H54 (cell line): ENCODE results near the gene SLC16A2.
A peak's percentile ranks its signal among the peaks of the same experiment; 100 is the strongest.
"Not testable (repeated sequence)": the region's sequence is repeated elsewhere in the genome, so short reads cannot be mapped to it uniquely, and the experiment has no call there.

Experiments used
- DNase-seq: peaks from one replicate; pipeline ENCODE4 v3.0.0; 2011; ENCODE audit warnings: low spot score, mixed read lengths; ENCODE audit not compliant: insufficient read length
- FAIRE-seq: peaks from 3 replicates; lab custom pipeline; 2011; peaks lifted over from hg19 to GRCh38; lab: Jason Lieb, UNC
- POLR2A ChIP-seq: IDR thresholded peaks from 2 replicates; pipeline ENCODE4 v1.6.1; 2011; ENCODE audit warnings: low read depth, mild to moderate bottlenecking, low read length

SLC16A2 gene

DNA sequence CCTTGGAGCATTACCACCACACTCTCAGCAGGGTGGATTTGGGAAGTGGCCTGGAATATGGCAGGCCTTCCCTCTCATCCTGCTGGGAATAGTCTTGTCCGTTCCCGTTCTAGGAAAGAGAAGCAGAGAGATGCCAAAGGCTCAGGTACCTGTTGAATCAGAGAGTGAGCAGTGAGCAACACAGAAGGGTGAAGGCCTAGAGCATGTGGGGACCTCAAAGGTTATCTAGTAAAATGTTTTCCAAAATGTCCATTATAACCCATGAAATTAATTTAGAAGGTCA lies 30.8 kb downstream of the SLC16A2 start:
- no peak for TF ChIP-seq POLR2A
- FAIRE-seq (no peak), DNase-seq (no peak)

DNA sequence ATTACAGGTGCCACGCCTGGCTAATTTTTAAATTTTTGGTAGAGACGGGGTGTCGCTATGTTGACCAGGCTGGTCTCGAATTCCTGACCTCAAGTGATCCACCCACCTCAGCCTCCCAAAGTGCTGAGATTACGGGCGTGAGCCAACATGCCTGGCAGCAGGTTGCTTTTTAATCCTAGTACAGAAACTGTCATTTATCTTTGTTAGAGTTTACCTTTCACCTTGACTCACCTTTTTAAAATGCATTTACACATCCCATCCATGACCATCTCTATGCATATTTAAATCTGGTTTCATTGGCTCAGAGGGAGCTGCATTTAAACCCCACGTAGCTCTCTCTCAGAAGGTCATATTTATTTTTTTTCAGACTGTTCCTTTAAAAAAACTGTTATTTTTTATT lies 31.9 kb downstream of the SLC16A2 start:
- no peak for FAIRE-seq
- no peak for DNase-seq
- TF ChIP-seq POLR2A: no peak

DNA sequence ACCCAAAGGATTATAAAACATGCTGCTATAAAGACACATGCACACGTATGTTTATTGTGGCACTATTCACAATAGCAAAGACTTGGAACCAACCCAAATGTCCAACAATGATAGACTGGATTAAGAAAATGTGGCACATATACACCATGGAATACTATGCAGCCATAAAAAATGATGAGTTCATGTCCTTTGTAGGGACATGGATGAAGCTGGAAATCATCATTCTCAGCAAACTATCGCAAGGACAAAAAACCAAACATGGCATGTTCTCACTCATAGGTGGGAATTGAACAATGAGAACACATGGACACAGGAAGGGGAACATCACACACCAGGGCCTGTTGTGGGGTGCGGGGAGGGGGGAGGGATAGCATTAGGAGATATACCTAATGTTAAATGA lies 32.9 kb downstream of the SLC16A2 start:
- not testable (repeated sequence) for FAIRE-seq

DNA sequence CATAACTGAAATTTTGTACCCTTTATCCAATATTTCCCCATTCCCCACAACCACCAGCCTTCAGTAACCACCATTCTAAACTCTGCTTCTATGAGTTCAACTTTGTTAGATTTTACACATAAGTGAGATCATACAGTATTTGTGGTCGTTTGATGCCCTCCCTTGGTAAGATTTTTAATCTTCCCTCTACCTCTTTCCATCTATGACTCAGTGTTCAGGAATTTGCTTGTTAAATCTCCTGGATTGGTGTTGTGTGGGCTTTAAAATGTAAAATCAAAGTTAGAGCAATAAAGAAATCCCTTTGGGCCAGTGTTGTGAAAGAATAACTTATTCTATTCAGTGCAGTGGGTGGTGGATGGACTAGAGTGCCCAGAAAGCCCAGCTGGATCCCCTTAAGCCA lies 37.4 kb downstream of the SLC16A2 start:
- FAIRE-seq: no peak
- peak; percentile 19 for DNase-seq
- no peak for TF ChIP-seq POLR2A

More for the DNA sequence above, 32.9 kb downstream of the SLC16A2 start:
- DNase-seq: not testable (repeated sequence)

DNA sequence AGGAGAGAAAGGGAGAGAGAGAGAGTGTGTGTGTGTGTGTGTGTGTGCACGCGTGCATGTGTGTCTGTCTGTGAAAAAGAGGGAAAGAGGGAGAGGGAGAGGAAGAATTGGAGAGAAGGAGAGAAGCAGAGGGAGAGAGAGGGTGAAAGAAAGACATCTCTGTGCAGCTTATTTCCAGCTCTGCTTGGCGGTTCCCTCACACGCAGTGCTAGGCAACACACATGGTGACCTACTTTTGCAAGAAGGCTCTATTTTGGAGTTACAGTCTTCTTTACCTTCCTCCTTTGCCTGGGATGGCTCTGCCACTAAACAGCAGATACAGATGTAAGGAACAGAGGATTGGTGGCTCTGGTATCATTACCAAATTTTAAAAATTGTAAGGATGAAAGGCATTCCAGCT lies 40.1 kb downstream of the SLC16A2 start:
- FAIRE-seq (no peak), DNase-seq (no peak)
- no peak for TF ChIP-seq POLR2A

DNA sequence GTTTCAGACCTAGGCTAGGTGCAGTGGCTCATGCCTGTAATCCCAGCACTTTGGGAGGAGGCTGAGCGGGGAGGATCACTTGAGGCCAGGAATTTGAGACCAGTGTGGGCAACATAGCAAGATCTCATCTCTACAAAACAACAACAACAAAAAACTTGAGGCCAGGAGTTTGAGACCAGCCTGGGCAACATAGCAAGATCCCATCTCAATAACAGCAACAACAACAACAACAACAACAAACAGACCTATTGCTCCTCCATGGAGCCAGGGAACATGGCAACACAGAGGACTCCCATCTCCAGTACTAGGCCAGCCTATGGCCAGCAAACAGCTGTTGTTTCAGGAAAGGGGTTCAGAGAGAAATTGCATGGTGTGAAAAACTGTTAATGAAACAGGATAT lies 43.4 kb downstream of the SLC16A2 start:
- DNase-seq: no peak
- TF ChIP-seq POLR2A: no peak
- FAIRE-seq: no peak

DNA sequence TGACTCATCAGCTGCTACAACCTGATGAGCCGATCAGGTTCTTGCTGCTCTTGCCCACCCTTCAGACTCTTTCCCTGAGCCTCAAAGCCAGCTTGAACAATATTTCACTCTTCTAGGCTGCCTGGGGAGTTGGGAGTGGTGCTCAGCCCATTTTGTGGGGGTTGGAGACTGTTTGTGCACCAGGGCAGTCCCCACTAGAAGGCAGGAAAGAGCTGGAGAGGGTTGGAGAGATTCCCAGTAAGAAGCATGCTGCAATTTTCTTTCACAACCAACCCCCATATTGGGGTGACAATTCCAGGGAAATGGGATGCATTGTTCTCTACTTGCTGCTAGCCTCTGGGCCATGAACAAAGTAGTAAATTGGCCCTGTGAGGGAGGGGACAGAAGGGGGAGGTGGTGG lies 44.1 kb downstream of the SLC16A2 start:
- no peak for TF ChIP-seq POLR2A
- DNase-seq: no peak
- FAIRE-seq: no peak

DNA sequence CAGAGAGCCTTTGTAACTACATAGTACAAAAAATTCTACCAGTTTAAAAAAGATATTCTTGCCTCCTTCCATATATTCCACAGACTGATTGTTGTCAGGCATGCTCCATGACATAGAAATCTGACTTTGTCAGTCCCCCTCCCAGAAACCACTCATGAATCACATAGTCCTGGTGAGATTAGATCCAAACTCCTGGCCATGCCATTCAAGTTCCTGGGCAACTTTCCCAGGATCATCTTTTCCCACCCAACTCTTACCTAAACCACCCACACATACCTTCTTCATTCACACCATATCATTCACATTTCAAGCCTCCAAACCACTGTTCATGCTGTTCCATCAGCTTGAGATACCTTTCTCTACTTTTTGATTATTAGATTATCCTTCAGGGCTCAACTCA lies 46.4 kb downstream of the SLC16A2 start:
- no peak for FAIRE-seq
- no peak for TF ChIP-seq POLR2A
- no peak for DNase-seq

DNA sequence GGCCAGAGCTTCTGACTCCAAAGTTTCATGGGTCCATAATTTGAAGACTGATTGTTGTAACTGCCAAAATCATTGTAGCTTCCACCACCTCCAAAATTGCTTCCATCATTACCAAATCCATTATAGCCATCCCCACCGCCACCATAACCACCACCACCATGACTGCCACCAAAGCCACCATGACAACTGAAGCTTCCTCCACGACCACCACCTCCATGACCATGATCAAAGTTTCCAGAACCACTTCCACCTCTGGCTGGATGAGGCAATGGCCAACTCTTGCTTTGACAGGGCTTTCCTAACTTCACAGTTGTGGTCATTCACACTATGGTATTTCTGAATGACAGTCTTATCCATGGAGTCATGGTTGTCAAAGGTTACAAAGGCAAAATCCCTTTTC lies 51.8 kb downstream of the SLC16A2 start:
- FAIRE-seq, DNase-seq: not testable (repeated sequence)

DNA sequence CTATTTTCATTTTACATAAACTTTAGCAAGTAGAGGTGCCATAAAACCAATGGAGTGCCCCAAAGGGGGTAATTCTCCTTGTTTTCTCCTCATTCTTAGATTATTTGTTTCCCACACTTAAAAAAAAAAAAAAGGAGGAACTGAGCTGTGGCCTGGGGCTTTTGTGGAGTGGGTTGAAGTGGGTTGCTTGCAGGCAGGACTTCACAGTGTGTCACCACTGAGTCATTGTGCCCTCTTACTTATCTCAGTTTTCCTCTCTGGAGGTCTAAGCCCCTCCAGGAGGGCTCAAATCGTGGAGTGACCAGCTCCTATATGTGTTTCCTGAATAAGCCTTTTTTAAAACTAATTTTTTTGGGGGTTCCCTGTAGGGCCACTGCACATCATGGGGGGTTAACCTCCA lies 69.0 kb downstream of the SLC16A2 start:
- no peak for FAIRE-seq
- no peak for TF ChIP-seq POLR2A
- DNase-seq: no peak

DNA sequence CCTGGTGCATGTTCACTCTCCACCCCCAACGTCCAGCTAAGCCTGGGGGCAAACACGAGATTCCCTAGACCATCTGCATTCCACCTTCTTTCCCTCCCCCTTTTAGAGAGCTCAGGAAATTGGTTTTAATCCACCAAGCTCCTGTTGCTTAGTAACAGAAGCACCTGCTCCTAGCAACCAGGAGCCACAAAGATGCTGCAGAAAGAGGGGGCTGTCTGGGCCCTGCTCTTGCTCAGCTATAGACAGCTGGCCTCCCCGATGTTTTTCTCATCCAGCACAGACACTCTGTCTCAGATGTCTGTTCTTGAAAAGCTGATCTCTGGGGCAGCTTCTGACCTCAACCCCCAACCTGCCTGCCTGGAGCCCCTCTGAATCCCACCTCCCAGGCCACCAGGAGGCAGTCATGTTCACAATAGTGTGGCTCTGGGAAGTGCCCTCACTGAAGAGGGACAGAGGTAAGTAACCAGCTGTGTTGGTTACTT lies 71.5 kb downstream of the SLC16A2 start:
- FAIRE-seq (no peak), DNase-seq (no peak)
- no peak for TF ChIP-seq POLR2A

DNA sequence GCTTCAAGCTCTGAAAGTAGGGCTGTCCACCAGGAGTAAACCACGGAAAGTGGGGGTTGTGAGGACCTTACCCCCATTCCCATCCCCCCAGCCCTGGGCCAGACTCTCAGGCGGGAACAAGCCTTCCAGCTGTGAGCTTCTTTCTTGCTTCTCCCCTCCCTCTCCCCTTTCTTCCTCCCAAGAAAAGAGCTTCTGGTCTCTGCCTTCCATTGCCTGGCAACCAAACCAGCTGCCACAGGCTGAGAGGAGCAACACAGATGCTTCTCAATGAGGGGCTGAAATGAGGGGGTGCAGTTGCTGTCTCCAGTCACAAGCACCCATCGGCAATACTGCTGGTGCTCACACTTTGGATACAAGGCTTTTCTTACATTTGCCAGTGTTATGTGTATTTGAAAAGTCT lies 72.5 kb downstream of the SLC16A2 start:
- FAIRE-seq (no peak), DNase-seq (no peak)
- TF ChIP-seq POLR2A: no peak

DNA sequence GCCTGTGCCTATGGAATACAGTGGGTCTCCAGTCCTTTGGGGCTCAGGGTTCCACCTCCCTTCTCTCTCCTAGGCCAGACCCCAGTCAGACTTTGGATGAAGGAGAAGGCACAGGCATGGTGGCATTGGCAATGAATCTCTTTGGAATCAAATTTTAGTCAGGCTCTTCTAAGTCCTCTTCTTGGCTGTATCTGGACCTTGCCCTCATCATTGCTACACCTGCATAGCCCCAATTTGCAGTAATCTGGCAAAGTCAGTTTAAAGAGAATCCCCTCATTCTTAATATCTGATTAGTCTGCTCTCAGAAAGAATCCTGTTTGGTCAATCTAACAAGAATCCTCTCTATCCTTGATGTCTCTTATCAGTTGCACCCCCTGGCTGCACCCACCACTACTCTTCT lies 77.6 kb downstream of the SLC16A2 start:
- no peak for DNase-seq
- no peak for TF ChIP-seq POLR2A
- no peak for FAIRE-seq

DNA sequence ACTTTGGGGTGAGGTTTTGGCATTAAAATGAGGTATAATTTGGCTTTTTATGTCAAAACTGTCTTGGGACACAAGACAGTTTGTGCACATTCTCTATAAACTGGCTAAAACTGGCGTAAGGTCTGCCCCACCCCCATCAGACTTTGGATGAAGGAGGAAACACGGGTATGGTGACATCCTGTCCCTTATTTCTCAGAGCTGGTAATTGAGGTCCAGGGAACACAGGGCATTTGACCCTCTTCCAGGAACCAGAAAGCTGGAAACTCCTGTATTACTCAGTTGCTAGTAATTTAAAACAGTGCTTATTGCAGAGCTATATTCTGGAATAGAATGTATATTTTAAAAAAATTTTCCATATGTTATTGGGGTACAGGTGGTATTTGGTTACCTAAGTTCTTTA lies 78.8 kb downstream of the SLC16A2 start:
- TF ChIP-seq POLR2A: no peak
- DNase-seq (no peak), FAIRE-seq (no peak)

DNA sequence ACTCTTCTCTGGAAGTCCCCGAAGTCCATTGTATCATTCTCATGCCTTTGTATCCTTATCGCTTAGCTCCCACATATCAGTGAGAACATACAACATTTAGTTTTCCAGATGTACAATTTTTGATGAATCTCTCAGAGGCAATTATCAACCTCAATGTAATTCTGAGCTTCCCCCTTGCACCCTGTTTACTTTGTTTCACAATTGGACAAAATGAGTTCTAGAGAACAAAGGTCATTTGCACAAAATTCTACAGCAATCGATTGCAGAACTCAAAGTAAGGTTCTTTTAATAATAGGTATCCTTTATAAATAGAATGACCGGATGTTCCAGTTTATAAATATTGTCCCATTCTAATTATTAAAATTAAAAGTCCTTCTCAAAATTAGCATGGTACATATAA lies 79.3 kb downstream of the SLC16A2 start:
- DNase-seq (no peak), FAIRE-seq (no peak)
- no peak for TF ChIP-seq POLR2A

DNA sequence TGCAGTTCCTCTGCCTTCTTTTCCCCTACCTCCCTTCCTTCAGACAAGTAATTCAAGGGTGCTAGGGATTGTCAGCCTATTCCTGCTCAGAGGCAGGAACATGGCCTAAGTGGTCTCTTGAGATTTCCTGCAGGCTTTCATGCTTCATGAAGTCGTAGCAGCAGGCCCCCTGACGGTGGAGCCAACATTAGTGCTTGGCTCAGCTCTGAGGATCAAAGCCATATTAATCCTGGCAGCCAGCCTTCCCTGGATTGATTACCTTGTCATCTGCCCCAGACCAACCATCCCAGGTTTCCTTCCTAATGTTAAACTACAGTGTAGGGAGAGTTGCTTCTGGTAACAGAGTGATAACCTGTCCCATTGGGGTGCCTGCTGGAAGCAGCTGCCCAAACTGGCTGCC lies 84.1 kb downstream of the SLC16A2 start:
- DNase-seq (no peak), FAIRE-seq (no peak)
- TF ChIP-seq POLR2A: no peak
